K562 (cell line): Measurements from ENCODE around the gene STPG4. TPM values are rescaled to one million over a fixed set of nuclear protein-coding genes. Genes with fewer than 3 reads are reported as not detected.
A peak's percentile ranks its signal among the peaks of the same experiment; 100 is the strongest.

ENCODE experiments used
- DPF2 ChIP-seq: fragments of 450-650 bp; IDR thresholded peaks from 2 replicates; pipeline ENCODE4 v1.6.1; 2016
- ELF1 ChIP-seq: fragments of 200-800 bp; sonication (Bioruptor generic); IDR thresholded peaks from 2 replicates; pipeline ENCODE4 v1.6.1; 2016; ENCODE audit warnings: missing genetic modification characterization, missing compliant biosample characterization
- GABPB2 ChIP-seq: fragments of 250-450 bp; sonication (Bioruptor Pico); conservative IDR thresholded peaks from 2 replicates; pipeline ENCODE4 v1.5.1; 2021; ENCODE audit warnings: mild to moderate bottlenecking
- HNRNPLL ChIP-seq: fragments of 200-400 bp; formaldehyde crosslinking; IDR thresholded peaks from 2 replicates; pipeline ENCODE4 v1.6.1; 2017; ENCODE audit warnings: low read length, low read depth, mild to moderate bottlenecking; ENCODE audit not compliant: poor library complexity, severe bottlenecking
- IRF2 ChIP-seq: sonication (generic); formaldehyde crosslinking; IDR thresholded peaks from 2 replicates; pipeline ENCODE4 v1.8.1; 2022; ENCODE audit warnings: mild to moderate bottlenecking, missing genetic modification reagents
- NFIC ChIP-seq: fragments of 450-650 bp; IDR thresholded peaks from 2 replicates; pipeline ENCODE4 v1.6.1; 2017; ENCODE audit warnings: mild to moderate bottlenecking, inconsistent platforms
- SIN3A ChIP-seq, 2 experiments: fragments of 150-350 bp in 1 of 2; IDR thresholded peaks; 2 replicates each; pipeline ENCODE4 v1.6.1; 2011 to 2016; ENCODE audit warnings: borderline replicate concordance in 2 of 2, low read depth in 2 of 2, low read length in 2 of 2, mild to moderate bottlenecking in 2 of 2, moderate library complexity in 2 of 2; ENCODE audit not compliant: control insufficient read depth in 1 of 2
- SIN3B ChIP-seq: fragments of 450-650 bp; IDR thresholded peaks from 2 replicates; pipeline ENCODE4 v1.6.1; 2017; ENCODE audit warnings: low read depth, mild to moderate bottlenecking, moderate library complexity
- XRCC5 ChIP-seq: fragments of 200-400 bp; formaldehyde crosslinking; IDR thresholded peaks from 2 replicates; pipeline ENCODE4 v1.6.1; 2017; ENCODE audit warnings: low read depth, mild to moderate bottlenecking, low read length
- YY1 ChIP-seq, 3 experiments: IDR thresholded peaks; 2 replicates each; pipeline ENCODE4 v1.6.1; 2011; ENCODE audit warnings: low read length in 2 of 3, mild to moderate bottlenecking in 2 of 3, moderate library complexity in 2 of 3, borderline replicate concordance in 1 of 3, control low read depth in 1 of 3, low read depth in 1 of 3; ENCODE audit not compliant: insufficient read depth in 3 of 3, insufficient replicate concordance in 2 of 3, control insufficient read depth in 1 of 3, insufficient read length in 1 of 3; ENCODE audit errors: extremely low read depth in 1 of 3
- ZNF253 ChIP-seq: fragments of 250-450 bp; sonication (Bioruptor Pico); conservative IDR thresholded peaks from 2 replicates; pipeline ENCODE4 v1.6.1; 2021; ENCODE audit warnings: mild to moderate bottlenecking
- ZNF274 ChIP-seq: IDR thresholded peaks from 2 replicates; pipeline ENCODE4 v1.6.1; 2011; ENCODE audit warnings: low read depth, mild to moderate bottlenecking, low read length, moderate library complexity, borderline replicate concordance
- ZNF444 ChIP-seq: fragments of 250-450 bp; sonication (Bioruptor Pico); IDR thresholded peaks from 2 replicates; pipeline ENCODE4 v1.4.0; 2020; ENCODE audit warnings: mild to moderate bottlenecking, moderate library complexity
- polyA plus RNA-seq, 8 experiments: library from polyadenylated mRNA; depleted of rRNA in 4 of 8; stranded (reverse) in 5 of 8; unstranded in 3 of 8; fragments of >200 nt; fragmentation: Nextera tagmentation in 2 of 8; fragmentation: Illumina TruSeq in 1 of 8; extraction: Ambion mirVana in 2 of 8; extraction: Trizol in 1 of 8; gene quantifications; 2 replicates each; pipeline versions ENCODE4 v1.2.1 to v1.2.3, GENCODE V29; 2011 to 2014; ENCODE audit warnings: inconsistent platforms in 1 of 8, missing spikeins in 1 of 8
- total RNA-seq, 7 experiments: library from RNA; depleted of rRNA in 6 of 7; stranded (reverse); fragments of >200 nt in 6 of 7; fragmentation: Illumina TruSeq in 2 of 7; extraction: Trizol in 2 of 7; gene quantifications; 2 replicates each; pipeline versions ENCODE4 v1.2.1 to v1.2.3, GENCODE V29; 2011 to 2021; ENCODE audit warnings: low replicate concordance in 1 of 7
- TF ChIP-seq, protein P1 (sequence below): fragments of 450-650 bp; conservative IDR thresholded peaks from 2 replicates; pipeline ENCODE4 v1.6.1; 2016; ENCODE audit warnings: missing genetic modification characterization, low read depth, mild to moderate bottlenecking, control low read depth, missing compliant biosample characterization
- TF ChIP-seq, protein P2 (sequence below): fragments of 450-650 bp; IDR thresholded peaks from 2 replicates; pipeline ENCODE4 v1.6.1; 2016; ENCODE audit warnings: borderline replicate concordance
- TF ChIP-seq, protein P3 (sequence below): fragments of 250-450 bp; sonication (Bioruptor Pico); IDR thresholded peaks from 2 replicates; pipeline ENCODE4 v1.8.0; 2022; ENCODE audit warnings: moderate library complexity, mild to moderate bottlenecking, inconsistent platforms
- TF ChIP-seq, protein P4 (sequence below), 2 experiments: fragments of 450-650 bp; conservative IDR thresholded peaks; 2 replicates each; pipeline ENCODE4 v1.6.1; 2017; ENCODE audit warnings: mild to moderate bottlenecking in 2 of 2, moderate library complexity in 2 of 2
- TF ChIP-seq, protein P5 (sequence below): sonication (generic); formaldehyde crosslinking; IDR thresholded peaks from 2 replicates; pipeline ENCODE4 v1.8.1; 2023; ENCODE audit warnings: mild to moderate bottlenecking, missing genetic modification reagents

STPG4 gene
- total and polyA plus RNA-seq, 9 of the 15 experiments (the other 6 are each of a cell fraction or from before 2014, with no cell fraction given), result 0.10 to 0.68 (median 0.22) TPM; not detected in 6

DNA sequence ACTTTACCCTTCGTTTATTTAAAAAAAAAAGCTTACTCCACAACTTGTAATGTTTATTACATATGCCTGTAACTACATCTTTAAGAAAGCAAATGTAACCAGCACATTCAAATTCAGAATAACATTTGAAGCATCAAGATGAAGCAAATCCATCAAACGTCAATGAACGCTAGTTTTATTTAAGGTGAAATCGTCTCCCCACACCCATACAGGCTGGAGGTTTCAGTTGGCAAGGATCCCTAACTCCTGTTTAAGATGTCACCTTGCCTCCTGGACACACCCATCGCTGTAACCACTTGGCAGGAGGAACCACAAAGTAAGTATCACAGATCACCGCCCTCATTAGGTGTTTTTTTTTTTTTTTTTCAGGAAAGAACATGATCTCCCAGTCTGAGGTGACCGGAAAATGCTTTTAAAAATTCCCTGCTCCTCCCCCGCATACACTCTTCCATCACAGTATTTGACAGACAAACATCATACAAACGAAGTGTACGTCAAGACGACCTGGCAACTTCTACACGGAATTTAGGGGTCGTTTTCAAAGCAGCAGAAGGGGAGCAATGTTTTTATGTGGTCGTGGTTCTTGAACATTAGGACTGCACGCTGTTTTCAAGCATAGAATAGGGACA, 19.7 kb upstream of the STPG4 start (continued):
- TF ChIP-seq, protein P1, sequence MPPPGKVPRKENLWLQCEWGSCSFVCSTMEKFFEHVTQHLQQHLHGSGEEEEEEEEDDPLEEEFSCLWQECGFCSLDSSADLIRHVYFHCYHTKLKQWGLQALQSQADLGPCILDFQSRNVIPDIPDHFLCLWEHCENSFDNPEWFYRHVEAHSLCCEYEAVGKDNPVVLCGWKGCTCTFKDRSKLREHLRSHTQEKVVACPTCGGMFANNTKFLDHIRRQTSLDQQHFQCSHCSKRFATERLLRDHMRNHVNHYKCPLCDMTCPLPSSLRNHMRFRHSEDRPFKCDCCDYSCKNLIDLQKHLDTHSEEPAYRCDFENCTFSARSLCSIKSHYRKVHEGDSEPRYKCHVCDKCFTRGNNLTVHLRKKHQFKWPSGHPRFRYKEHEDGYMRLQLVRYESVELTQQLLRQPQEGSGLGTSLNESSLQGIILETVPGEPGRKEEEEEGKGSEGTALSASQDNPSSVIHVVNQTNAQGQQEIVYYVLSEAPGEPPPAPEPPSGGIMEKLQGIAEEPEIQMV (tag), result no peak
- TF ChIP-seq YY1 (IDR thresholded peaks at IDR 0.05; ENCODE audit: borderline replicate concordance in 1 of 3, control insufficient read depth in 1 of 3, extremely low read depth in 1 of 3, insufficient read depth in 3 of 3, insufficient read length in 1 of 3, insufficient replicate concordance in 2 of 3, low read depth in 1 of 3, low read length in 2 of 3) (peak in 1 of 3 experiments; percentile 20), SIN3A (IDR thresholded peaks at IDR 0.05; ENCODE audit: borderline replicate concordance in 2 of 2, control insufficient read depth in 1 of 2, low read depth in 2 of 2, low read length in 2 of 2) (peak in 1 of 2 experiments; percentile 49; a peak in 2 of 4 replicates), ZNF253 (CRISPR knock-in tag) (no peak), SIN3B (no peak), XRCC5 (peak; percentile 54; the same call in 1 of the 2 replicates), ZNF274 (0 out of 2 replicates have a peak, but pooled peaks have one; percentile 16), NFIC (peak; percentile 47; the same call in 1 of the 2 replicates), GABPB2 (CRISPR knock-in tag) (no peak), ZNF444 (CRISPR knock-in tag) (no peak), ELF1 (no peak), DPF2 (0 out of 2 replicates have a peak, but pooled peaks have one; percentile 16), IRF2 (CRISPR knock-in tag) (no peak), HNRNPLL (no peak)
- TF ChIP-seq, protein P2, sequence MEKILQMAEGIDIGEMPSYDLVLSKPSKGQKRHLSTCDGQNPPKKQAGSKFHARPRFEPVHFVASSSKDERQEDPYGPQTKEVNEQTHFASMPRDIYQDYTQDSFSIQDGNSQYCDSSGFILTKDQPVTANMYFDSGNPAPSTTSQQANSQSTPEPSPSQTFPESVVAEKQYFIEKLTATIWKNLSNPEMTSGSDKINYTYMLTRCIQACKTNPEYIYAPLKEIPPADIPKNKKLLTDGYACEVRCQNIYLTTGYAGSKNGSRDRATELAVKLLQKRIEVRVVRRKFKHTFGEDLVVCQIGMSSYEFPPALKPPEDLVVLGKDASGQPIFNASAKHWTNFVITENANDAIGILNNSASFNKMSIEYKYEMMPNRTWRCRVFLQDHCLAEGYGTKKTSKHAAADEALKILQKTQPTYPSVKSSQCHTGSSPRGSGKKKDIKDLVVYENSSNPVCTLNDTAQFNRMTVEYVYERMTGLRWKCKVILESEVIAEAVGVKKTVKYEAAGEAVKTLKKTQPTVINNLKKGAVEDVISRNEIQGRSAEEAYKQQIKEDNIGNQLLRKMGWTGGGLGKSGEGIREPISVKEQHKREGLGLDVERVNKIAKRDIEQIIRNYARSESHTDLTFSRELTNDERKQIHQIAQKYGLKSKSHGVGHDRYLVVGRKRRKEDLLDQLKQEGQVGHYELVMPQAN, result 0 out of 2 replicates have a peak, but pooled peaks have one; percentile 36
- TF ChIP-seq, protein P3, sequence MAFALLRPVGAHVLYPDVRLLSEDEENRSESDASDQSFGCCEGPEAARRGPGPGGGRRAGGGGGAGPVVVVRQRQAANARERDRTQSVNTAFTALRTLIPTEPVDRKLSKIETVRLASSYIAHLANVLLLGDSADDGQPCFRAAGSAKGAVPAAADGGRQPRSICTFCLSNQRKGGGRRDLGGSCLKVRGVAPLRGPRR (CRISPR knock-in tag), result no peak
- TF ChIP-seq, protein P4, sequence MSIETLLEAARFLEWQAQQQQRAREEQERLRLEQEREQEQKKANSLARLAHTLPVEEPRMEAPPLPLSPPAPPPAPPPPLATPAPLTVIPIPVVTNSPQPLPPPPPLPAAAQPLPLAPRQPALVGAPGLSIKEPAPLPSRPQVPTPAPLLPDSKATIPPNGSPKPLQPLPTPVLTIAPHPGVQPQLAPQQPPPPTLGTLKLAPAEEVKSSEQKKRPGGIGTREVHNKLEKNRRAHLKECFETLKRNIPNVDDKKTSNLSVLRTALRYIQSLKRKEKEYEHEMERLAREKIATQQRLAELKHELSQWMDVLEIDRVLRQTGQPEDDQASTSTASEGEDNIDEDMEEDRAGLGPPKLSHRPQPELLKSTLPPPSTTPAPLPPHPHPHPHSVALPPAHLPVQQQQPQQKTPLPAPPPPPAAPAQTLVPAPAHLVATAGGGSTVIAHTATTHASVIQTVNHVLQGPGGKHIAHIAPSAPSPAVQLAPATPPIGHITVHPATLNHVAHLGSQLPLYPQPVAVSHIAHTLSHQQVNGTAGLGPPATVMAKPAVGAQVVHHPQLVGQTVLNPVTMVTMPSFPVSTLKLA (conservative IDR thresholded peaks at IDR 0.05), result 0 out of 4 replicates have a peak, but pooled peaks of 1 of the 2 experiments have one; percentile 21
- TF ChIP-seq, protein P5, sequence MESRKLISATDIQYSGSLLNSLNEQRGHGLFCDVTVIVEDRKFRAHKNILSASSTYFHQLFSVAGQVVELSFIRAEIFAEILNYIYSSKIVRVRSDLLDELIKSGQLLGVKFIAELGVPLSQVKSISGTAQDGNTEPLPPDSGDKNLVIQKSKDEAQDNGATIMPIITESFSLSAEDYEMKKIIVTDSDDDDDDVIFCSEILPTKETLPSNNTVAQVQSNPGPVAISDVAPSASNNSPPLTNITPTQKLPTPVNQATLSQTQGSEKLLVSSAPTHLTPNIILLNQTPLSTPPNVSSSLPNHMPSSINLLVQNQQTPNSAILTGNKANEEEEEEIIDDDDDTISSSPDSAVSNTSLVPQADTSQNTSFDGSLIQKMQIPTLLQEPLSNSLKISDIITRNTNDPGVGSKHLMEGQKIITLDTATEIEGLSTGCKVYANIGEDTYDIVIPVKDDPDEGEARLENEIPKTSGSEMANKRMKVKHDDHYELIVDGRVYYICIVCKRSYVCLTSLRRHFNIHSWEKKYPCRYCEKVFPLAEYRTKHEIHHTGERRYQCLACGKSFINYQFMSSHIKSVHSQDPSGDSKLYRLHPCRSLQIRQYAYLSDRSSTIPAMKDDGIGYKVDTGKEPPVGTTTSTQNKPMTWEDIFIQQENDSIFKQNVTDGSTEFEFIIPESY (CRISPR knock-in tag), result no peak
